Loucy (cell line): ENCODE results near the gene CDK15.

Source experiments
- H2AFZ ChIP-seq: fragments of 200-600 bp; sonication (generic); 2 replicates; pipeline ENCODE4 v1.6.0; 2016; ENCODE audit warnings: antibody characterized with exemption, mild to moderate bottlenecking, low read length, moderate library complexity
- H3F3A ChIP-seq: fragments of 200-600 bp; 2 replicates; pipeline ENCODE4 v1.6.0; 2016; ENCODE audit warnings: antibody characterized with exemption, low read depth, mild to moderate bottlenecking
- H3K27me3 ChIP-seq: fragments of 200-600 bp; sonication (generic); 2 replicates; pipeline ENCODE4 v1.6.1; 2014; ENCODE audit warnings: low read length, mild to moderate bottlenecking; ENCODE audit not compliant: insufficient read depth, poor library complexity, severe bottlenecking
- H3K36me3 ChIP-seq: fragments of 200-600 bp; sonication (generic); 2 replicates; pipeline ENCODE4 v1.6.1; 2016; ENCODE audit warnings: low read length; ENCODE audit not compliant: insufficient read depth
- H3K4me1 ChIP-seq: fragments of 200-600 bp; sonication (generic); 2 replicates; pipeline ENCODE4 v1.5.1; 2014; ENCODE audit warnings: low read length, mild to moderate bottlenecking; ENCODE audit not compliant: insufficient read depth, poor library complexity, severe bottlenecking
- H3K4me2 ChIP-seq: fragments of 200-600 bp; sonication (generic); 2 replicates; pipeline ENCODE4 v1.6.0; 2014; ENCODE audit warnings: antibody characterized with exemption, low read length, low read depth, mild to moderate bottlenecking; ENCODE audit not compliant: poor library complexity, severe bottlenecking
- H3K4me3 ChIP-seq: fragments of 200-600 bp; sonication (generic); 2 replicates; pipeline ENCODE4 v1.5.1; 2014; ENCODE audit warnings: low read length, mild to moderate bottlenecking, mixed read lengths; ENCODE audit not compliant: poor library complexity, severe bottlenecking
- H3K79me2 ChIP-seq: fragments of 200-600 bp; sonication (generic); 2 replicates; pipeline ENCODE4 v1.6.1; 2014; ENCODE audit warnings: low read length; ENCODE audit not compliant: insufficient read depth
- H3K9ac ChIP-seq: fragments of 200-600 bp; sonication (generic); 2 replicates; pipeline ENCODE4 v1.6.0; 2014; ENCODE audit warnings: mild to moderate bottlenecking, low read depth, low read length, moderate library complexity; ENCODE audit not compliant: poor library complexity, severe bottlenecking
- H3K9me2 ChIP-seq: fragments of 200-600 bp; sonication (generic); replicated peaks from 2 replicates; pipeline ENCODE4 v1.6.1; 2016; ENCODE audit warnings: low read depth, low read length, mixed read lengths
- H3K9me3 ChIP-seq: fragments of 200-600 bp; sonication (generic); 2 replicates; pipeline ENCODE4 v1.6.1; 2014; ENCODE audit warnings: mild to moderate bottlenecking, antibody characterized with exemption, low read length, low read depth; ENCODE audit not compliant: insufficient read depth
- H4K20me1 ChIP-seq: fragments of 200-600 bp; sonication (generic); 2 replicates; pipeline ENCODE4 v1.6.0; 2014; ENCODE audit warnings: antibody characterized with exemption, low read length, mild to moderate bottlenecking; ENCODE audit not compliant: insufficient read depth, poor library complexity, severe bottlenecking
- CTCF ChIP-seq: fragments of 200-600 bp; sonication (generic); conservative IDR thresholded peaks from 2 replicates; pipeline ENCODE4 v1.5.1; 2014; ENCODE audit warnings: mild to moderate bottlenecking, antibody characterized with exemption, low read length
- EZH2phosphoT487 ChIP-seq: fragments of 200-600 bp; IDR thresholded peaks from 2 replicates; pipeline ENCODE4 v1.6.1; 2018; ENCODE audit warnings: antibody characterized with exemption, mild to moderate bottlenecking, moderate library complexity, borderline replicate concordance

Gene CDK15

GRCh38 chr2:201925056-201925455, 118.7 kb downstream of the CDK15 start:
- Histone ChIP-seq H3F3A (no peaks in the 10 kb centered on the region), H3K9me3 (no peaks in the 10 kb centered on the region), H3K9me2 (no peaks in the 10 kb centered on the region), H3K27me3 (no peaks in the 10 kb centered on the region), H3K4me2 (no peak overlapping the region), H3K36me3 (no peaks in the 10 kb centered on the region), H3K4me1 (no peaks in the 10 kb centered on the region), H4K20me1 (no peaks in the 10 kb centered on the region), H3K9ac (no peak overlapping the region), H2AFZ (no peak overlapping the region), H3K4me3 (no peak overlapping the region), H3K79me2 (no peaks in the 10 kb centered on the region)
- no peak for TF ChIP-seq EZH2phosphoT487
- TF ChIP-seq CTCF, result no peak

- Histone ChIP-seq H3K9me3 (no peaks in the 10 kb centered on the region), H3K36me3 (no peaks in the 10 kb centered on the region), H3K9ac (no peak overlapping the region), H2AFZ (no peak overlapping the region), H3K4me3 (no peak overlapping the region), H4K20me1 (no peaks in the 10 kb centered on the region), H3K9me2 (no peaks in the 10 kb centered on the region), H3K4me1 (peaks cover 5% of the 10 kb centered on the region), H3K27me3 (no peaks in the 10 kb centered on the region), H3K4me2 (no peak overlapping the region), H3K79me2 (no peaks in the 10 kb centered on the region), H3F3A (no peaks in the 10 kb centered on the region)
- no peak for TF ChIP-seq EZH2phosphoT487
- no peak for TF ChIP-seq CTCF
These were observed 119.7 kb downstream of the CDK15 start for GRCh38 chr2:201926067-201926466.

- no peak overlapping the region for H3K9ac ChIP-seq
- no peak overlapping the region for H3K4me2 ChIP-seq
- H3K27me3 ChIP-seq, result no peaks in the 10 kb centered on the region
- H4K20me1 ChIP-seq, result no peaks in the 10 kb centered on the region
- TF ChIP-seq CTCF (no peak), EZH2phosphoT487 (no peak)
- H3K79me2 ChIP-seq, result no peaks in the 10 kb centered on the region
- H3K36me3 ChIP-seq, result no peaks in the 10 kb centered on the region
- H3F3A ChIP-seq, result no peaks in the 10 kb centered on the region
- H3K4me1 ChIP-seq, result peaks cover 7% of the 10 kb centered on the region
- no peaks in the 10 kb centered on the region for H3K9me2 ChIP-seq
- no peaks in the 10 kb centered on the region for H3K9me3 ChIP-seq
- no peak overlapping the region for H3K4me3 ChIP-seq
- no peak overlapping the region for H2AFZ ChIP-seq
These were observed 122.0 kb downstream of the CDK15 start for GRCh38 chr2:201928363-201928762.
